ENCODE data around the gene GPR152. TPM values are rescaled to one million over a fixed set of nuclear protein-coding genes. Genes with fewer than 3 reads are reported as not detected.
A peak's percentile ranks its signal among the peaks of the same experiment; 100 is the strongest.

The GPR152 gene
- total RNA-seq, 1 donor from 2014 or later = not detected

- DNase-seq (ENCODE audit: low spot score) = no peak
- peak; percentile 3 for ATAC-seq
These were observed 9.8 kb downstream of the GPR152 start for GRCh38 chr11:67442504-67443404.

- DNase-seq (ENCODE audit: low spot score) = no peak
- ATAC-seq = no peak
These were observed 10.7 kb downstream of the GPR152 start for GRCh38 chr11:67441731-67442351.

- no peak for ATAC-seq
- no peak for DNase-seq (ENCODE audit: low spot score)
These were observed 11.4 kb downstream of the GPR152 start for GRCh38 chr11:67441098-67441563.

- DNase-seq (ENCODE audit: low spot score) (no peak), ATAC-seq (no peak)
These were observed 12.1 kb downstream of the GPR152 start for GRCh38 chr11:67440229-67441097.

GRCh38 chr11:67439321-67440228 is 13.0 kb downstream of the GPR152 start:
- peak; percentile 1 for ATAC-seq
- DNase-seq (ENCODE audit: low spot score) = no peak

GRCh38 chr11:67438158-67438902 is 14.2 kb downstream of the GPR152 start:
- no peak for DNase-seq (ENCODE audit: low spot score)
- no peak for ATAC-seq

- ATAC-seq (no peak), DNase-seq (ENCODE audit: low spot score) (no peak)
These were observed 14.7 kb downstream of the GPR152 start for GRCh38 chr11:67437809-67438157.

GRCh38 chr11:67437082-67437808 is 15.3 kb downstream of the GPR152 start, which contains the start of gene PTPRCAP:
TSS of gene PTPRCAP (minus strand) at chr11:67437682. CDS start at chr11:67437619, 63 bp downstream.
- DNase-seq (ENCODE audit: low spot score) = no peak

GRCh38 chr11:67436459-67437081 is 16.0 kb downstream of the GPR152 start:
- ATAC-seq = peak; percentile 6

More at GRCh38 chr11:67437082-67437808, 15.3 kb downstream of the GPR152 start, which contains the start of gene PTPRCAP:
- no peak for ATAC-seq

GRCh38 chr11:67435727-67436458 is 16.6 kb downstream of the GPR152 start:
- DNase-seq (ENCODE audit: low spot score) (no peak), ATAC-seq (no peak)

More at GRCh38 chr11:67436459-67437081, 16.0 kb downstream of the GPR152 start:
- DNase-seq (ENCODE audit: low spot score) = no peak

- DNase-seq (ENCODE audit: low spot score) = no peak
These were observed 17.4 kb downstream of the GPR152 start for GRCh38 chr11:67435031-67435726.

GRCh38 chr11:67434395-67434881 is 18.1 kb downstream of the GPR152 start:
- ATAC-seq (no peak), DNase-seq (ENCODE audit: low spot score) (no peak)

More at GRCh38 chr11:67435031-67435726, 17.4 kb downstream of the GPR152 start:
- ATAC-seq = no peak

GRCh38 chr11:67433536-67434394 is 18.8 kb downstream of the GPR152 start:
- no peak for DNase-seq (ENCODE audit: low spot score)
- ATAC-seq = no peak

- ATAC-seq = no peak
- no peak for DNase-seq (ENCODE audit: low spot score)
These were observed 19.7 kb downstream of the GPR152 start for GRCh38 chr11:67432655-67433349.

Data from left lobe of liver (tissue), 2 donors.